GM19351 (cell line): ENCODE measurements around the gene SCUBE3.

Experiments
- ATAC-seq: cut with Tn5 transposase; IDR thresholded peaks from one replicate; pipeline ENCODE4 v1.9.1; 2021; ENCODE audit warnings: mild to moderate bottlenecking, moderate library complexity; ENCODE audit not compliant: unreplicated experiment

The SCUBE3 gene

GRCh38 chr6:35213824-35214756 lies at the start of gene SCUBE3:
Gene SCUBE3 (plus strand): TSS chr6:35213956. CDS start chr6:35214419, 463 bp downstream.
- ATAC-seq, result no peak

- ATAC-seq, result no peak
These were observed 49.5 kb upstream of the SCUBE3 start for GRCh38 chr6:35164277-35164676.

- no peak for ATAC-seq
These were observed 48.9 kb upstream of the SCUBE3 start for GRCh38 chr6:35164868-35165267.

- no peak for ATAC-seq
These were observed 48.1 kb upstream of the SCUBE3 start for GRCh38 chr6:35165630-35166071.

GRCh38 chr6:35166116-35166515 lies 47.6 kb upstream of the SCUBE3 start:
- no peak for ATAC-seq

- ATAC-seq, result no peak
These were observed 47.2 kb upstream of the SCUBE3 start for GRCh38 chr6:35166520-35166919.

GRCh38 chr6:35167505-35167904 lies 46.3 kb upstream of the SCUBE3 start:
- no peak for ATAC-seq

- no peak for ATAC-seq
These were observed 45.3 kb upstream of the SCUBE3 start for GRCh38 chr6:35168461-35168861.

GRCh38 chr6:35170166-35170565 lies 43.6 kb upstream of the SCUBE3 start:
- ATAC-seq, result no peak

- ATAC-seq, result no peak
These were observed 42.9 kb upstream of the SCUBE3 start for GRCh38 chr6:35170891-35171290.

GRCh38 chr6:35173044-35173426 lies 40.7 kb upstream of the SCUBE3 start:
- no peak for ATAC-seq

- ATAC-seq, result no peak
These were observed 40.2 kb upstream of the SCUBE3 start for GRCh38 chr6:35173427-35174087.

- ATAC-seq, result no peak
These were observed 39.7 kb upstream of the SCUBE3 start for GRCh38 chr6:35174088-35174434.

- no peak for ATAC-seq
These were observed 39.3 kb upstream of the SCUBE3 start for GRCh38 chr6:35174501-35174900.

GRCh38 chr6:35176301-35177024 lies 37.3 kb upstream of the SCUBE3 start:
- no peak for ATAC-seq

GRCh38 chr6:35177157-35177556 lies 36.6 kb upstream of the SCUBE3 start:
- ATAC-seq, result no peak

- ATAC-seq, result no peak
These were observed 36.2 kb upstream of the SCUBE3 start for GRCh38 chr6:35177596-35177995.

GRCh38 chr6:35178012-35178411 lies 35.7 kb upstream of the SCUBE3 start:
- no peak for ATAC-seq

GRCh38 chr6:35178932-35179832 lies 34.6 kb upstream of the SCUBE3 start:
- no peak for ATAC-seq

GRCh38 chr6:35179901-35180535 lies 33.7 kb upstream of the SCUBE3 start:
- ATAC-seq, result no peak
